Mesenchymal stem cell (in vitro differentiated cells and primary cell): ENCODE results near the gene TRMO.

Experiments used
- DNase-seq: peaks from one replicate; pipeline ENCODE4 v3.0.0-alpha.2; 2013
- H2AFZ ChIP-seq: one replicate; pipeline ENCODE4 v1.6.1; 2013; ENCODE audit warnings: low read depth, mild to moderate bottlenecking, control low read depth, inconsistent platforms, low read length, moderate library complexity
- H2AK5ac ChIP-seq: 2 replicates; pipeline ENCODE4 v1.6.1; 2013; ENCODE audit warnings: low read length, moderate library complexity, mild to moderate bottlenecking, inconsistent platforms; ENCODE audit not compliant: severe bottlenecking
- H2BK120ac ChIP-seq: one replicate; pipeline ENCODE4 v1.6.1; 2013; ENCODE audit warnings: low read depth, mild to moderate bottlenecking, inconsistent platforms, low read length, moderate library complexity
- H2BK12ac ChIP-seq, 2 experiments: one replicate each; pipeline ENCODE4 v1.6.1; 2013; ENCODE audit warnings: inconsistent platforms in 2 of 2, low read length in 2 of 2, mild to moderate bottlenecking in 2 of 2, moderate library complexity in 2 of 2, control low read depth in 1 of 2
- H2BK15ac ChIP-seq: one replicate; pipeline ENCODE4 v1.6.1; 2013; ENCODE audit warnings: mild to moderate bottlenecking, low read depth, inconsistent platforms; ENCODE audit not compliant: poor library complexity, severe bottlenecking
- H2BK5ac ChIP-seq: 2 replicates; pipeline ENCODE4 v1.6.1; 2013; ENCODE audit warnings: low read depth, mild to moderate bottlenecking, low read length, control low read depth, inconsistent platforms; ENCODE audit not compliant: poor library complexity, severe bottlenecking
- H3K14ac ChIP-seq, 2 experiments: one replicate each; pipeline ENCODE4 v1.6.1; 2013; ENCODE audit warnings: inconsistent platforms in 2 of 2, low read length in 2 of 2, control low read depth in 1 of 2, mild to moderate bottlenecking in 1 of 2, moderate library complexity in 1 of 2
- H3K18ac ChIP-seq, 2 experiments: one replicate each; pipeline ENCODE4 v1.6.1; 2013; ENCODE audit warnings: inconsistent platforms in 2 of 2, low read length in 2 of 2, control low read depth in 1 of 2, low read depth in 1 of 2, mild to moderate bottlenecking in 1 of 2
- H3K23ac ChIP-seq, 2 experiments: one replicate each; pipeline ENCODE4 v1.6.1; 2013; ENCODE audit warnings: inconsistent platforms in 2 of 2, low read length in 2 of 2, mild to moderate bottlenecking in 2 of 2, moderate library complexity in 2 of 2, control low read depth in 1 of 2
- H3K27ac ChIP-seq: 2 replicates; pipeline ENCODE4 v1.5.1; 2013; ENCODE audit warnings: mild to moderate bottlenecking, moderate library complexity, low read length, control low read depth, inconsistent platforms; ENCODE audit not compliant: poor library complexity, severe bottlenecking
- H3K27me3 ChIP-seq, 2 experiments: 2 replicates each; pipeline versions ENCODE4 v1.6.1 to v1.7.0; 2013; ENCODE audit warnings: low read length in 2 of 2, mild to moderate bottlenecking in 2 of 2, moderate library complexity in 2 of 2, control low read depth in 1 of 2, inconsistent platforms in 1 of 2; ENCODE audit not compliant: control insufficient read depth in 1 of 2, insufficient read depth in 1 of 2
- H3K36me3 ChIP-seq, 2 experiments: 2 replicates each; pipeline versions ENCODE4 v1.6.1 to v1.7.0; 2013; ENCODE audit warnings: low read length in 2 of 2, control low read depth in 1 of 2, inconsistent platforms in 1 of 2, low read depth in 1 of 2, mild to moderate bottlenecking in 1 of 2; ENCODE audit not compliant: insufficient read depth in 2 of 2, control insufficient read depth in 1 of 2
- H3K4ac ChIP-seq, 2 experiments: one replicate each; pipeline ENCODE4 v1.6.1; 2013; ENCODE audit warnings: inconsistent platforms in 2 of 2, low read length in 2 of 2, mild to moderate bottlenecking in 2 of 2, moderate library complexity in 2 of 2, control low read depth in 1 of 2, low read depth in 1 of 2
- H3K4me1 ChIP-seq: 2 replicates; pipeline ENCODE4 v1.6.1; 2013; ENCODE audit warnings: low read depth, low read length, control low read depth; ENCODE audit not compliant: control insufficient read depth, insufficient read depth
- H3K4me2 ChIP-seq: 2 replicates; pipeline ENCODE4 v1.6.1; 2013; ENCODE audit warnings: low read length, mild to moderate bottlenecking, inconsistent platforms; ENCODE audit not compliant: poor library complexity, severe bottlenecking
- H3K4me3 ChIP-seq, 2 experiments: 2 replicates each; pipeline versions ENCODE4 v1.5.1 to v1.7.0; 2013; ENCODE audit warnings: low read length in 2 of 2, mild to moderate bottlenecking in 2 of 2, control low read depth in 1 of 2, low read depth in 1 of 2; ENCODE audit not compliant: insufficient read depth in 1 of 2
- H3K79me1 ChIP-seq: replicated peaks from 2 replicates; pipeline ENCODE4 v1.6.1; 2013; ENCODE audit warnings: mild to moderate bottlenecking, control low read depth, low read length, inconsistent platforms; ENCODE audit not compliant: poor library complexity, severe bottlenecking
- H3K9ac ChIP-seq: 2 replicates; pipeline ENCODE4 v1.7.0; 2013; ENCODE audit warnings: mild to moderate bottlenecking, low read length, moderate library complexity
- H3K9me3 ChIP-seq: 2 replicates; pipeline ENCODE4 v1.7.0; 2013; ENCODE audit warnings: mild to moderate bottlenecking, low read length; ENCODE audit not compliant: control insufficient read depth
- H4K8ac ChIP-seq: one replicate; pipeline ENCODE4 v1.6.1; 2013; ENCODE audit warnings: inconsistent platforms, mild to moderate bottlenecking, low read length, moderate library complexity
- H4K91ac ChIP-seq: one replicate; pipeline ENCODE4 v1.6.1; 2013; ENCODE audit warnings: mild to moderate bottlenecking, low read length, inconsistent platforms
- WGBS: methylation state at CpG from one replicate; pipeline ENCODE4 v1.1.7; 2013; ENCODE audit warnings: mixed read lengths; 5-methylcytosine and 5-hydroxymethylcytosine counted together

The TRMO gene

GRCh38 chr9:97864396-97864795, 57.9 kb downstream of the TRMO start:
- H3K9me3 ChIP-seq, result peaks cover 31% of the 10 kb centered on the region
- H2BK12ac ChIP-seq, result no peak overlapping the region
- no peak overlapping the region for H2AFZ ChIP-seq
- no peak overlapping the region for H2BK15ac ChIP-seq
- no peak overlapping the region for H3K18ac ChIP-seq
- no peaks in the 10 kb centered on the region for H3K4me1 ChIP-seq
- peaks cover 46 to 61% of the 10 kb centered on the region in 2 experiments for H3K27me3 ChIP-seq
- H3K4ac ChIP-seq, result no peak overlapping the region
- H3K4me3 ChIP-seq, result no peak overlapping the region
- no peak overlapping the region for H4K8ac ChIP-seq
- no peaks in the 10 kb centered on the region for H3K36me3 ChIP-seq
- no peak overlapping the region for H4K91ac ChIP-seq
- no CpG with 5 or more reads among the region's 1 CpG for WGBS
- H3K14ac ChIP-seq, result no peak overlapping the region
- no peak overlapping the region for H3K27ac ChIP-seq
- H3K9ac ChIP-seq, result no peak overlapping the region
- H2BK5ac ChIP-seq, result no peak overlapping the region
- H3K79me1 ChIP-seq, result no peaks in the 10 kb centered on the region
- H3K4me2 ChIP-seq, result no peak overlapping the region
- no peak overlapping the region for H2AK5ac ChIP-seq
- H3K23ac ChIP-seq, result no peak overlapping the region
- no peak overlapping the region for H2BK120ac ChIP-seq
- DNase-seq, result no peak

- H3K18ac ChIP-seq, result no peak overlapping the region
- no peak overlapping the region for H2BK5ac ChIP-seq
- no peaks in the 10 kb centered on the region for H3K36me3 ChIP-seq
- no peak for DNase-seq
- no peak overlapping the region for H3K27ac ChIP-seq
- no peak overlapping the region for H2BK120ac ChIP-seq
- H3K4me3 ChIP-seq, result no peak overlapping the region
- H4K91ac ChIP-seq, result no peak overlapping the region
- H4K8ac ChIP-seq, result no peak overlapping the region
- no peaks in the 10 kb centered on the region for H3K79me1 ChIP-seq
- H3K14ac ChIP-seq, result no peak overlapping the region
- no peak overlapping the region for H3K4me2 ChIP-seq
- no peak overlapping the region for H3K4ac ChIP-seq
- H3K4me1 ChIP-seq, result no peaks in the 10 kb centered on the region
- peaks cover 31% of the 10 kb centered on the region for H3K9me3 ChIP-seq
- no peak overlapping the region for H3K9ac ChIP-seq
- WGBS, result 79% methylated on average over 7 of the region's 7 CpGs
- H3K27me3 ChIP-seq, result peaks cover 56 to 72% of the 10 kb centered on the region in 2 experiments
- H2AK5ac ChIP-seq, result no peak overlapping the region
- H2BK12ac ChIP-seq, result no peak overlapping the region
- H3K23ac ChIP-seq, result no peak overlapping the region
- no peak overlapping the region for H2AFZ ChIP-seq
- no peak overlapping the region for H2BK15ac ChIP-seq
Measured at GRCh38 chr9:97863314-97863713, 59.0 kb downstream of the TRMO start.

GRCh38 chr9:97861148-97861475, 61.2 kb downstream of the TRMO start:
- 96% methylated on average over 3 of the region's 5 CpGs for WGBS
- no peak overlapping the region for H2BK12ac ChIP-seq
- H3K9ac ChIP-seq, result no peak overlapping the region
- no peak overlapping the region for H3K4me2 ChIP-seq
- peaks cover 24% of the 10 kb centered on the region for H3K9me3 ChIP-seq
- peaks cover 8% of the 10 kb centered on the region for H3K4me1 ChIP-seq
- H3K18ac ChIP-seq, result no peak overlapping the region
- no peak overlapping the region for H4K8ac ChIP-seq
- no peak overlapping the region for H3K14ac ChIP-seq
- no peak overlapping the region for H3K4ac ChIP-seq
- peaks cover 78 to 94% of the 10 kb centered on the region in 2 experiments for H3K27me3 ChIP-seq
- H2AK5ac ChIP-seq, result no peak overlapping the region
- H3K36me3 ChIP-seq, result no peaks in the 10 kb centered on the region
- H4K91ac ChIP-seq, result no peak overlapping the region
- H2BK15ac ChIP-seq, result no peak overlapping the region
- no peak overlapping the region for H3K4me3 ChIP-seq
- H2BK120ac ChIP-seq, result no peak overlapping the region
- H3K27ac ChIP-seq, result no peak overlapping the region
- H2AFZ ChIP-seq, result no peak overlapping the region
- no peaks in the 10 kb centered on the region for H3K79me1 ChIP-seq
- no peak for DNase-seq
- H3K23ac ChIP-seq, result no peak overlapping the region
- H2BK5ac ChIP-seq, result no peak overlapping the region

GRCh38 chr9:97860451-97861147, 61.7 kb downstream of the TRMO start:
- H3K9me3 ChIP-seq, result peaks cover 19% of the 10 kb centered on the region
- no peak overlapping the region for H2BK5ac ChIP-seq
- H3K9ac ChIP-seq, result no peak overlapping the region
- no peak overlapping the region for H3K4me3 ChIP-seq
- no peaks in the 10 kb centered on the region for H3K79me1 ChIP-seq
- no peak overlapping the region for H4K8ac ChIP-seq
- no peak overlapping the region for H3K18ac ChIP-seq
- H3K4me1 ChIP-seq, result peaks cover 8% of the 10 kb centered on the region
- H2AFZ ChIP-seq, result no peak overlapping the region
- H3K27ac ChIP-seq, result no peak overlapping the region
- no peak for DNase-seq
- peaks cover 83 to 97% of the 10 kb centered on the region in 2 experiments for H3K27me3 ChIP-seq
- no peak overlapping the region for H3K23ac ChIP-seq
- H3K36me3 ChIP-seq, result no peaks in the 10 kb centered on the region
- H2BK12ac ChIP-seq, result no peak overlapping the region
- 42% methylated on average over 9 of the region's 10 CpGs for WGBS
- no peak overlapping the region for H3K4me2 ChIP-seq
- no peak overlapping the region for H2AK5ac ChIP-seq
- H4K91ac ChIP-seq, result no peak overlapping the region
- H2BK120ac ChIP-seq, result no peak overlapping the region
- no peak overlapping the region for H2BK15ac ChIP-seq
- H3K14ac ChIP-seq, result no peak overlapping the region
- no peak overlapping the region for H3K4ac ChIP-seq
